ENCODE data around the gene CDKAL1. TPM values are rescaled to one million over a fixed set of nuclear protein-coding genes. Genes with fewer than 3 reads are reported as not detected.

Gene CDKAL1
- total and polyA plus RNA-seq, 2 donors from 2014 or later = 4.6 to 20.2 TPM

- no peak for FAIRE-seq
- H3K27me3 ChIP-seq (ENCODE audit: control insufficient read depth, insufficient read depth, low read length) = no peaks in the 10 kb centered on the region
- DNase-seq = no peak
Measured at GRCh38 chr6:21265730-21266044, 731.4 kb downstream of the CDKAL1 start.

GRCh38 chr6:21270636-21271201, 736.5 kb downstream of the CDKAL1 start:
- no peak overlapping the region for H3K9ac ChIP-seq (ENCODE audit: low read length in 3 of 3)
- intact Hi-C loops (cut with DNase I) = no loop called here
- H3K4me3 ChIP-seq (ENCODE audit: low read length in 3 of 3) = no peak overlapping the region
- DNase-seq (peak in 3 of 5 donors; percentile 41 to 52 (median 42)), FAIRE-seq (no peak)
- H3K36me3 ChIP-seq (ENCODE audit: control insufficient read depth in 2 of 3, insufficient read depth in 3 of 3, low read length in 3 of 3) = no peaks in the 10 kb centered on the region
- no peak overlapping the region for H3K27ac ChIP-seq (ENCODE audit: low read depth in 2 of 2, low read length in 2 of 2)
- TF ChIP-seq CTCF (IDR thresholded peaks at IDR 0.05; ENCODE audit: borderline replicate concordance, extremely low read depth, insufficient read depth) = no peak
- H3K9me3 ChIP-seq (ENCODE audit: control insufficient read depth in 2 of 3, insufficient read depth in 1 of 3, low read length in 3 of 3) = no peaks in the 10 kb centered on the region
- no peaks in the 10 kb centered on the region for H3K4me1 ChIP-seq (ENCODE audit: control insufficient read depth in 2 of 3, insufficient read depth in 2 of 3, low read depth in 1 of 3, low read length in 3 of 3)
- no peaks in the 10 kb centered on the region for H3K27me3 ChIP-seq (ENCODE audit: control insufficient read depth, insufficient read depth, low read length)

More at GRCh38 chr6:21265730-21266044, 731.4 kb downstream of the CDKAL1 start:
- no peaks in the 10 kb centered on the region for H3K9me3 ChIP-seq (ENCODE audit: control insufficient read depth in 2 of 3, insufficient read depth in 1 of 3, low read length in 3 of 3)
- no peak for TF ChIP-seq CTCF (IDR thresholded peaks at IDR 0.05; ENCODE audit: borderline replicate concordance, extremely low read depth, insufficient read depth)
- no peak overlapping the region for H3K9ac ChIP-seq (ENCODE audit: low read length in 3 of 3)
- H3K27ac ChIP-seq (ENCODE audit: low read depth in 2 of 2, low read length in 2 of 2) = no peak overlapping the region
- intact Hi-C loops (cut with DNase I) = no loop called here
- H3K36me3 ChIP-seq (ENCODE audit: control insufficient read depth in 2 of 3, insufficient read depth in 3 of 3, low read length in 3 of 3) = no peaks in the 10 kb centered on the region
- H3K4me3 ChIP-seq (ENCODE audit: low read length in 3 of 3) = no peak overlapping the region
- no peaks in the 10 kb centered on the region for H3K4me1 ChIP-seq (ENCODE audit: control insufficient read depth in 2 of 3, insufficient read depth in 2 of 3, low read depth in 1 of 3, low read length in 3 of 3)

- Histone ChIP-seq H3K9ac (ENCODE audit: low read length in 3 of 3) (no peak overlapping the region), H3K27ac (ENCODE audit: low read depth in 2 of 2, low read length in 2 of 2) (no peak overlapping the region), H3K36me3 (ENCODE audit: control insufficient read depth in 2 of 3, insufficient read depth in 3 of 3, low read length in 3 of 3) (no peaks in the 10 kb centered on the region), H3K4me3 (ENCODE audit: low read length in 3 of 3) (no peak overlapping the region), H3K4me1 (ENCODE audit: control insufficient read depth in 2 of 3, insufficient read depth in 2 of 3, low read depth in 1 of 3, low read length in 3 of 3) (no peaks in the 10 kb centered on the region), H3K27me3 (ENCODE audit: control insufficient read depth, insufficient read depth, low read length) (no peaks in the 10 kb centered on the region), H3K9me3 (ENCODE audit: control insufficient read depth in 2 of 3, insufficient read depth in 1 of 3, low read length in 3 of 3) (no peaks in the 10 kb centered on the region)
- FAIRE-seq (no peak), DNase-seq (no peak)
- no peak for TF ChIP-seq CTCF (IDR thresholded peaks at IDR 0.05; ENCODE audit: borderline replicate concordance, extremely low read depth, insufficient read depth)
- intact Hi-C loops (cut with DNase I) = no loop called here
Measured at GRCh38 chr6:21271428-21272155, 737.3 kb downstream of the CDKAL1 start.

Data from kidney (tissue), 14 donors.